Muscle of arm (tissue), 12 donors: ENCODE measurements around the gene FGF23. TPM values are rescaled to one million over a fixed set of nuclear protein-coding genes. Genes with fewer than 3 reads are reported as not detected.

Experiments
- polyA plus RNA-seq, 12 donors: library from polyadenylated mRNA; unstranded; fragments of 120-200 nt; gene quantifications; one replicate each; pipeline ENCODE4 v1.2.1, GENCODE V29; 2013; ENCODE audit not compliant: insufficient read length in 12 of 12

FGF23 gene
- polyA plus RNA-seq, 12 donors = 0.05 to 0.21 (median 0.13) TPM; not detected in 2

Other genes starting within 250 kb of the FGF23 start
- 100 to 1,000 TPM in 6 of 12 donors, 10 to 100 TPM in 6; 72.1 to 453 (median 104) TPM for gene CCND2, start 106.0 kb downstream of the FGF23 start, polyA plus RNA-seq
- 10 to 100 TPM in 1 of 12 donors, 1 to 10 TPM in 10, not detected in 1; 5.1 to 13.4 (median 6.9) TPM for gene TIGAR, start 58.5 kb downstream of the FGF23 start, polyA plus RNA-seq
- 10 to 100 TPM in 11 of 12 donors, not detected in 1; 12.8 to 49.3 (median 37.2) TPM for gene FGF6, start 66.1 kb upstream of the FGF23 start, polyA plus RNA-seq
- 10 to 100 TPM in 9 of 12 donors, 1 to 10 TPM in 2, not detected in 1; 6.7 to 27.6 (median 13.5) TPM for gene RAD51AP1, start 159.2 kb upstream of the FGF23 start, polyA plus RNA-seq
- 10 to 100 TPM in 10 of 12 donors, not detected in 2; 15.2 to 33.2 (median 19.3) TPM for gene DYRK4, start 182.5 kb upstream of the FGF23 start, polyA plus RNA-seq